GM11168 (cell line): ENCODE measurements around the gene TRIM2.

Source experiments
- in situ Hi-C: fragments of 300-500 bp; cut with MboI; formaldehyde crosslinking; loops from one replicate; pipeline ENCODE4 v1.12.0; 2022; ENCODE audit warnings: low sequenced_read_pairs; ENCODE audit not compliant: unreplicated experiment

The TRIM2 gene

GRCh38 chr4:153269218-153269990 lies 65.2 kb downstream of the TRIM2 start:
- in situ Hi-C loops, result no loop called here

- in situ Hi-C loops, result no loop called here
Measured at GRCh38 chr4:153270361-153270760, 66.1 kb downstream of the TRIM2 start.

- in situ Hi-C loops, result no loop called here
Measured at GRCh38 chr4:153271820-153272219, 67.6 kb downstream of the TRIM2 start.

- in situ Hi-C loops, result no loop called here
Measured at GRCh38 chr4:153273751-153274150, 69.5 kb downstream of the TRIM2 start.

GRCh38 chr4:153274967-153275366 lies 70.7 kb downstream of the TRIM2 start:
- in situ Hi-C loops, result no loop called here

- in situ Hi-C loops, result no loop called here
Measured at GRCh38 chr4:153275380-153276276, 71.4 kb downstream of the TRIM2 start.

- in situ Hi-C loops, result no loop called here
Measured at GRCh38 chr4:153276971-153277370, 72.7 kb downstream of the TRIM2 start.

- in situ Hi-C loops, result no loop called here
Measured at GRCh38 chr4:153281476-153281875, 77.2 kb downstream of the TRIM2 start.

GRCh38 chr4:153282023-153282422 lies 77.8 kb downstream of the TRIM2 start:
- in situ Hi-C loops, result no loop called here

GRCh38 chr4:153283260-153283659 lies 79.0 kb downstream of the TRIM2 start:
- in situ Hi-C loops, result no loop called here

GRCh38 chr4:153290134-153290533 lies 85.9 kb downstream of the TRIM2 start:
- in situ Hi-C loops, result no loop called here

GRCh38 chr4:153291562-153291961 lies 87.3 kb downstream of the TRIM2 start:
- in situ Hi-C loops, result no loop called here

GRCh38 chr4:153292897-153293741 lies 88.9 kb downstream of the TRIM2 start:
- in situ Hi-C loops, result no loop called here

- in situ Hi-C loops, result no loop called here
Measured at GRCh38 chr4:153293742-153294057, 89.5 kb downstream of the TRIM2 start.

GRCh38 chr4:153294631-153295030 lies 90.4 kb downstream of the TRIM2 start:
- in situ Hi-C loops, result no loop called here

- in situ Hi-C loops, result no loop called here
Measured at GRCh38 chr4:153295131-153295755, 91.0 kb downstream of the TRIM2 start.

- in situ Hi-C loops, result no loop called here
Measured at GRCh38 chr4:153296040-153296823, 92.0 kb downstream of the TRIM2 start.

- in situ Hi-C loops, result no loop called here
Measured at GRCh38 chr4:153297116-153297515, 92.9 kb downstream of the TRIM2 start.

- in situ Hi-C loops, result no loop called here
Measured at GRCh38 chr4:153310793-153311192, 106.5 kb downstream of the TRIM2 start.
